Keratinocyte (primary cell): ENCODE results near the gene CREB5.

Source experiments
- EZH2 ChIP-seq: IDR thresholded peaks from one replicate; pipeline ENCODE4 v1.6.1; 2012; ENCODE audit warnings: inconsistent platforms, mild to moderate bottlenecking, low read length, moderate library complexity
- TF ChIP-seq, protein P1 (sequence below), 3 experiments: IDR thresholded peaks in 1 of 3; conservative IDR thresholded peaks in 1 of 3; optimal IDR thresholded peaks in 1 of 3; 2 replicates in 2 of 3; 3 replicates in 1 of 3; pipeline versions ENCODE3 to v1.5.1; 2011; ENCODE audit warnings: low read length in 3 of 3, mild to moderate bottlenecking in 3 of 3, moderate library complexity in 2 of 3, control low read depth in 1 of 3, inconsistent platforms in 1 of 3; ENCODE audit not compliant: insufficient read depth in 2 of 3; ENCODE audit errors: extremely low read depth in 1 of 3

DNA sequence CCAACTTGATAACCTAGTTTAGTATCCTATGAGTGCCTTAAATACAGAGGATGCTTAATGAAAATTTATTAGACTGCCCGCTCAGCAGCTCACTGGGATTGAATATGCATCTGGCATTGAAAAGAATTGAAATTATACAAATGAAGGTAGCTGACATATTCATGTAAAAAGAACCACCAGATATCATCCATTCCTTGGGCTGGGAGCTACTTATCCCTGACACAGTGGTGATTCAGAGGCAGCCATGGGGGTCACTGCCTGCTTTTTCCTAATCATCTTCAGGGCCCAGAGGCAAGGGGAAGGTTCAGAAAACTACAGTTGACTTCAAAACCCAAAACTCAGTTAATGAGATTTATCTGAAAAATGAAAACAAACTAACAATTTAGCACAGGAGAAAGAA, 424.9 kb downstream of the CREB5 start:
- TF ChIP-seq EZH2: no peak
- TF ChIP-seq, protein P1, sequence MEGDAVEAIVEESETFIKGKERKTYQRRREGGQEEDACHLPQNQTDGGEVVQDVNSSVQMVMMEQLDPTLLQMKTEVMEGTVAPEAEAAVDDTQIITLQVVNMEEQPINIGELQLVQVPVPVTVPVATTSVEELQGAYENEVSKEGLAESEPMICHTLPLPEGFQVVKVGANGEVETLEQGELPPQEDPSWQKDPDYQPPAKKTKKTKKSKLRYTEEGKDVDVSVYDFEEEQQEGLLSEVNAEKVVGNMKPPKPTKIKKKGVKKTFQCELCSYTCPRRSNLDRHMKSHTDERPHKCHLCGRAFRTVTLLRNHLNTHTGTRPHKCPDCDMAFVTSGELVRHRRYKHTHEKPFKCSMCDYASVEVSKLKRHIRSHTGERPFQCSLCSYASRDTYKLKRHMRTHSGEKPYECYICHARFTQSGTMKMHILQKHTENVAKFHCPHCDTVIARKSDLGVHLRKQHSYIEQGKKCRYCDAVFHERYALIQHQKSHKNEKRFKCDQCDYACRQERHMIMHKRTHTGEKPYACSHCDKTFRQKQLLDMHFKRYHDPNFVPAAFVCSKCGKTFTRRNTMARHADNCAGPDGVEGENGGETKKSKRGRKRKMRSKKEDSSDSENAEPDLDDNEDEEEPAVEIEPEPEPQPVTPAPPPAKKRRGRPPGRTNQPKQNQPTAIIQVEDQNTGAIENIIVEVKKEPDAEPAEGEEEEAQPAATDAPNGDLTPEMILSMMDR (optimal IDR thresholded peaks at IDR 0.05 in 1 of 3, IDR thresholded peaks at IDR 0.05 in 1 of 3, conservative IDR thresholded peaks at IDR 0.05 in 1 of 3; ENCODE audit: extremely low read depth in 1 of 3, insufficient read depth in 2 of 3, low read length in 3 of 3): no peak
